Spinal cord (tissue), 10 donors: ENCODE measurements around the gene TNRC6A. TPM values are rescaled to one million over a fixed set of nuclear protein-coding genes. Genes with fewer than 3 reads are reported as not detected.

ENCODE experiments used
- DNase-seq, 6 donors: peaks; one replicate each; pipeline versions ENCODE4 v3.0.0 to v3.0.0-alpha.2; 2013 to 2015; ENCODE audit warnings: low spot score in 6 of 6, low read depth in 4 of 6
- H3K27ac ChIP-seq: one replicate; pipeline ENCODE4 v1.5.1; 2013; ENCODE audit warnings: low read depth, low read length, control low read depth
- H3K27me3 ChIP-seq: one replicate; pipeline ENCODE4 v1.6.1; 2013; ENCODE audit warnings: low read length; ENCODE audit not compliant: control insufficient read depth, insufficient read depth
- H3K36me3 ChIP-seq: one replicate; pipeline ENCODE4 v1.6.1; 2013; ENCODE audit warnings: low read length; ENCODE audit not compliant: control insufficient read depth, insufficient read depth
- H3K4me1 ChIP-seq: one replicate; pipeline ENCODE4 v1.6.1; 2013; ENCODE audit warnings: low read length; ENCODE audit not compliant: control insufficient read depth, insufficient read depth
- H3K4me3 ChIP-seq: one replicate; pipeline ENCODE4 v1.5.1; 2013; ENCODE audit warnings: low read depth, low read length, control low read depth
- H3K9me3 ChIP-seq: one replicate; pipeline ENCODE4 v1.6.1; 2013; ENCODE audit warnings: low read length; ENCODE audit not compliant: control insufficient read depth, insufficient read depth
- WGBS: methylation state at CpG from one replicate; pipeline ENCODE4 v1.1.5; 2013; ENCODE audit warnings: missing lambda C conversion rate; ENCODE audit not compliant: insufficient coverage; 5-methylcytosine and 5-hydroxymethylcytosine counted together
- polyA plus RNA-seq, 2 donors: library from polyadenylated mRNA; unstranded; fragments of 120-200 nt; gene quantifications; one replicate each; pipeline ENCODE4 v1.2.1, GENCODE V29; 2013; ENCODE audit not compliant: insufficient read length in 2 of 2
- total RNA-seq, 2 donors: library from RNA; depleted of rRNA in 1 of 2; stranded (reverse); fragments of 120-200 nt in 1 of 2; fragments of >200 nt in 1 of 2; gene quantifications; one replicate each; pipeline versions ENCODE4 v1.2.3 to v1.2.4, GENCODE V29; 2013 to 2014
- donor health status: healthy.

The TNRC6A gene
- total and polyA plus RNA-seq, 4 donors, result 46.5 to 82.0 (median 67.7) TPM

DNA sequence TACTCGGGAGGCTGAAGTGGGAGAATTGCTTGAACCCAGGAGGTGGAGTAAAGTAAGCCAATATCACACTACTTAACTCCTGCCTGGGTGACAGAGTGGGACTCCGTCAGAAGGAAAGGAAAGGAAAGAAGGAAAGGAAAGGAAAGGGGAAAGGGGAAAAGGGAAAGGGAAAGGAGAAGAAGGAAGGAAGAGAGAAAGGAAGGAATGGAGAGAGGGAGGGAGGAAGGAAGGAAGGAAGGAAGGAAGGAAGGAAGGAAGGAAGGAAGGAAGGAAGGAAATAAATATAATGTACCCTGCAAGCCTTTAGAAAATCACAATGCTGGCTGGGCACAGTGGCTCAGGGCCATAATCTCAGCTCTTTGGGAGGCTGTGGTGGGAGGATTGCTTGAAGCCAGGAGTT, 143.6 kb downstream of the TNRC6A start:
- H3K9me3 ChIP-seq, result no peaks in the 10 kb centered on the region
- WGBS, result 100% methylated on average over 1 of the region's 2 CpGs

GRCh38 chr16:24875466-24875865, 146.0 kb downstream of the TNRC6A start:
- no peaks in the 10 kb centered on the region for H3K4me1 ChIP-seq
- DNase-seq, result no peak
- H3K27ac ChIP-seq, result no peak overlapping the region
- no peaks in the 10 kb centered on the region for H3K36me3 ChIP-seq
- WGBS, result 94% methylated on average over 8 of the region's 10 CpGs
- no peak overlapping the region for H3K4me3 ChIP-seq
- peaks cover 2% of the 10 kb centered on the region for H3K27me3 ChIP-seq
- no peaks in the 10 kb centered on the region for H3K9me3 ChIP-seq

More for the DNA sequence above, 143.6 kb downstream of the TNRC6A start:
- H3K27ac ChIP-seq, result no peak overlapping the region
- no peak overlapping the region for H3K4me3 ChIP-seq
- peaks cover 2% of the 10 kb centered on the region for H3K27me3 ChIP-seq
- H3K36me3 ChIP-seq, result no peaks in the 10 kb centered on the region
- DNase-seq, result no peak
- no peaks in the 10 kb centered on the region for H3K4me1 ChIP-seq

Other genes starting within 250 kb of the TNRC6A start
- 10 to 100 TPM; 30.1 to 47.0 TPM for gene RBBP6, start 190.1 kb upstream of the TNRC6A start, total RNA-seq
- gene RBBP6, start 190.1 kb upstream of the TNRC6A start, polyA plus RNA-seq, result 10 to 100 TPM; 58.3 to 69.0 TPM
- gene SLC5A11, start 116.3 kb downstream of the TNRC6A start, total RNA-seq, result not detected
- gene SLC5A11, start 116.3 kb downstream of the TNRC6A start, polyA plus RNA-seq, result under 1 TPM; 0.22 to 0.24 TPM